NCI-H146 treated with DMSO at 0.1 percent for 48 hours (cell line): Measurements from ENCODE around the gene SLCO3A1.

Source experiments
- DNase-seq: peaks from one replicate; lab custom pipeline; 2025; ENCODE audit not compliant: unreplicated experiment; lab: John Stamatoyannopoulos, UW

SLCO3A1 gene

GRCh38 chr15:92023965-92024364 lies 170.5 kb downstream of the SLCO3A1 start:
- DNase-seq: no peak

DNA sequence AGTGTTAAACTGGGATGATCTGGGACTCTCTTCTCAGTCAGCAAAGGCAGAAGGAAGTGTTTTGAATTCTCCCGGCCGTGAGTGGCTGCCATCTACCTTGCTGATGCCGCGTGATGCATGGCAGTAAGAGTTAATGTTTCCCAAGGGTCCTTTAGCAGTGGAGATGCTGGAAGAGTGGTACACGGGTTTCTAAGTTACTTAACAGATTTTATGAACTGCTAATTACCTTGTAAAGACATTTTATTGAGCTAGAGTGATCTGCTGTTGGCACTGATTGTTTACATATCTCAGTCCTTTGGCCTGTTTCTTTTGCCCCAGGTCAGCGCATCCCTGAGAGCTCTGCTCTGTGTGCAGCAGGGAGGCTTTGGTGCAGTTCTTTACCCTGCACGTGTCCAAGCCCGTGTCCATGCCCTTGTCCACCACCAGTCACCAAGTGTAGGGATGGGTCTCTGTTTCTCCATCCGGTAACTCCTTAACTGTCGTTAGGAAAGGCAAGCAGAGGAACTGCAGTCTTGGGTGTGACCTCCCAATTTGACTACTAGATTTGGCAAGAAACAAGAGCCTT lies 172.3 kb downstream of the SLCO3A1 start:
- DNase-seq: no peak

DNA sequence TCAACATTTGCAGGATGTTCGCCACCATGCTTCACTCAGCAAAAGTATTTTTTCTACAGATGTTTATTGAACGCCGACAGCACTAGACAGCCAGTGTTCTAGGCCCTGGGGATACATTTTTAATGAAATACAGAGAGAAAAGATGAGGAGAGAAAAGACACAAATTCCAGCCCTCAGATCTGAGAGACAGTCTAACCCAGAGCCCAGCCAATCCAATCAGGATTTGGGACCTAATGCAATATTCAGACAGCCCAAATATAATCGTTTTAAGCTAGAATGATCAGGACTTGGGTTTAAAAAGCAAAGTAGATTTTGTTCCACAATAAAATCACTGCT lies 174.8 kb downstream of the SLCO3A1 start:
- no peak for DNase-seq

GRCh38 chr15:92029767-92030166 lies 176.3 kb downstream of the SLCO3A1 start:
- DNase-seq: no peak

DNA sequence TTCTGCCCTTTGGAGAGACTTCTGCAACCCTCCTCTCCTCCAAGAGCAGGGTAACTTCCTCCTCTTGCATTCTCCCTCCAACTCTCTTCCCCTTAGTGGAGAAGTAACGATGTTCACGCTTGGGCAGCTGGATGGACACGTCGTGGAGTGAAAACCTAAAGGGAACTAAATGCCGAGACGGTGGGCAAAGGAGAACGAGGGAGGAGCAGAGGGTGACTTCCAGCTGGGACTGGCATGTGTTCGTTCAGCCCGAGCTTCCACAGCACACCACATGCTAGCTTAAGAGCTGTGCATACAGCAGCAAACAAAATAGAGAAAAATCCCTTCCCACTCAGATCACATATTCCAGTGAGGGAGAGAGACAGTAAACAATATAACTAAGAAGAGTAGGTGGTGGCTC lies 179.8 kb downstream of the SLCO3A1 start:
- DNase-seq: no peak

- DNase-seq: no peak
These were observed 180.2 kb downstream of the SLCO3A1 start for GRCh38 chr15:92033723-92034122.

DNA sequence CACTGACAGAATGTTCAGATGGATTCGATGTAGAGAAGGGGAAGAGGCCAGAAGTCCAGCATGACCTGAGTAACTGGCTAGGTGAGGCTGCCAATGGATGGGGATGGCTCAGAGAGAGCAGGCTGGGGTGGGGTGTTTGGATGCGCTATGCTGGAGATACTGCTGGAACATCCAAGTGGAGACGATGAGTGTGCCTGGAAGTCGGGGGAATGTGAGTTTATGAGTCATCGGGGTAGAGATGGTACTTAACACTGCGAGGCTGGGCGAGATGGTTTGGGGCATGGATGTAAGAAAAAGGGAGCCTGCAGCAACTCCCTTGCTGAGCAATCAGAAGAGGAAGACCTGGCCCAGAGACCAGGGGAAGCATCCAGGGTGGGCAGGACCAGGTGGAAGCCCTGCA lies 180.7 kb downstream of the SLCO3A1 start:
- DNase-seq: no peak

GRCh38 chr15:92035551-92035950 lies 182.0 kb downstream of the SLCO3A1 start:
- no peak for DNase-seq

- DNase-seq: no peak
These were observed 182.5 kb downstream of the SLCO3A1 start for GRCh38 chr15:92035961-92036360.

DNA sequence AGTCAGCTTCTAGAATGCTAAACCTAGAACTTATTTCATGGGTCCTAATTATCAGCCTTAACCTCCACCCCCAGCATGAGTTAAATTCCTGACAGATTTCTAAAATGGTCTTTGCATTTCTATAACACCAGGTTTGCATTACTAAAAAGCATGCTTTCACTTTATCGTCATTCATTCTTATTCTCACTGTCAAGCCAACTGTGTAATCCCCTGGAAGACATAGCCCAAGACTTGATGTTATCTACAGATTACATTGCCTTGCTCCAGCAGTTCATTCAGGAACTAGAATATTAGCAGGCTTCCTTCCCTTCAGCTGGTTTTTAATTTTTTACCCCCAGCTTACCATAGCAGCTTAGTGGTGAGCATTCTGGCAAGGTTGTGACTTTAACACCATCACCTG lies 184.0 kb downstream of the SLCO3A1 start:
- no peak for DNase-seq

GRCh38 chr15:92040350-92040749 lies 186.8 kb downstream of the SLCO3A1 start:
- no peak for DNase-seq

DNA sequence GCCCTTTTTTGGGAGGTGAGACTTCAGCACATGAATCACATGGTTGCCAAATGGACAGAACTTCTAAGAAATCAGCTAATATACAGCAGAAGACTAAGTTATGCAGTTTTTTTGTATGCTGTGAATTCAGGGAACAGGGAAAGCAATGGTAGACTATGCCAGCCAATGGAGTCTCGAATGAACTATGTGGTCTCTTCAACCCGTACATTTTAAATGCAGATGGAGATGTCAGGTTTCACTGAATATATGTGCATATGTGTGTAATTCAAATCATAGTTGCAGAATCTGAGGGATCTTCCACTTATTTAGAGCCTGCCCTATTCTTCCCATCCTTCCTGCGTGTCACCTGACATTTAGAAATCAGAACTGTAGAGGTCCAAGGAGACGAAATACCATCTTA lies 187.9 kb downstream of the SLCO3A1 start:
- DNase-seq: no peak

DNA sequence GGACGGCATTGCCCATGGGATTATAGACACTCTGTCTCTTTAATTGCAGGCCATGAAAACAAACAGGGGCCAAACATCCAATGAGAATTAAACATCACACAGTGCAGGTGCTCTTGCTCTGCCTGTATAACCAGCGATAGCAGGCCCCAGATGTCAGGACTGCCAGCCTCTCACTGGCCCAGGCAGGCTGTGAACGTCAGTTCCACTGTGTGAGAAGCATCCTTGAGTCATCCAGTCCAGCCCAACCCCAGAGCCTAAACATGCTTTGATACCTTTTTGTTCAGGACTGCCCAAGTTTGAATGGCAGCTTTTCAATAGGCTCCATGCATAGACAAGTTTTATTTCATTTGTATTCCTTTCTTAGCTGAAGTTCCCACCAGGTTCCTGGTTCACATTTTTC lies 189.8 kb downstream of the SLCO3A1 start:
- peak; percentile 6 for DNase-seq

- no peak for DNase-seq
These were observed 190.8 kb downstream of the SLCO3A1 start for GRCh38 chr15:92044203-92044909.

GRCh38 chr15:92047900-92048299 lies 194.4 kb downstream of the SLCO3A1 start:
- DNase-seq: no peak

GRCh38 chr15:92048739-92049138 lies 195.2 kb downstream of the SLCO3A1 start:
- DNase-seq: no peak

- no peak for DNase-seq
These were observed 195.9 kb downstream of the SLCO3A1 start for GRCh38 chr15:92049290-92049989.

GRCh38 chr15:92050220-92050898 lies 196.9 kb downstream of the SLCO3A1 start:
- no peak for DNase-seq

GRCh38 chr15:92051716-92052115 lies 198.2 kb downstream of the SLCO3A1 start:
- no peak for DNase-seq

DNA sequence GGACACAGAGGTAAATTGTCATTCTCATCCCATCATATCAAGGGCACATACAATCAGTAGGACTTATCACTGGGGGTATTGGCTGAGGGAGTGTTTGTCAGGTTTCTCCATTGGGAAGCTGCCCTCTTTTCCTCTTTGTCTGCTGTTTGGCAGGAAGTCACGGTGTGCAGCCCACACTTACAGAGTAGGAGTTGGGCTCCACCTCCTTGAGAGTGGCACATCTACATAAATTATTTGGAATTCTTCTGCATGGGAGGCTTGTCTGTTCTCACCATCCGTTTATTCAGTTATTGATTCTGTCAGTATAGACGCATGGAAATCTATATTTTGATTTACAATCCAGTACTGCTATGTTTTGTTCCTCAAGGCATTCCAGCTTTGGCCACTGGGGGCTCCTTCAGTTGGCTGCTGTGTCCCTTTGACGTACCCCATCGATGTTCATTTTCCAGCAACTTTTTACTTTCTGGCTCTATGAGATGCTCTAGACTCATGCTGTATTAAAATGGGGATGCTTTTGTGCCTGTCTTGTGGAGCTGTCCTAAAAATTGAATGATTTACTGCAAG lies 200.3 kb downstream of the SLCO3A1 start:
- no peak for DNase-seq

DNA sequence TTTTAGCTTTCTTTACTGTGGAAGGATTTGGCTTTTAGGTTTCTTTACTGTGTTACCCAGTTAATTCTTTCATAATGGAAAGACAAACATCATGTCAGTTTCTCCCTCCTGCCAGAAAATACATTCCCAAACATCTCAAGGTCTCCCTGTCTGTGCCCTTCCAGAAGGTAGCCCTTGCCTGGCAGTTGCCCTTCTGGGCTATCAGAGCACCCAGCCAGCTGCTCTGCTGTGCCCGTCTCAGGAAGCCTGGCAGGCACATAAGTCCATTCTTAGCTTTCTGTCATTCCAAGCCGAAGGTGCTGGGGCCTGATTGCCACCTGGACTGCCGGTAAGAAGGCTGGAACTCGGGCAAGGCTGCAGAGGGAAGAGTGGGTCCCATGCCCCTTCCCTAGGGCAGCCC lies 203.4 kb downstream of the SLCO3A1 start:
- no peak for DNase-seq
